HCT116 (cell line): Measurements from ENCODE around the gene ATAT1.

ENCODE experiments used
- CEBPB ChIP-seq: IDR thresholded peaks from 2 replicates; pipeline ENCODE4 v1.6.1; 2012; ENCODE audit warnings: low read depth
- CTCF ChIP-seq, 3 experiments: fragments of 200-600 bp in 1 of 3; sonication (generic) in 1 of 3; IDR thresholded peaks in 2 of 3; conservative IDR thresholded peaks in 1 of 3; 2 replicates each; pipeline ENCODE4 v1.5.1; 2012 to 2017; ENCODE audit warnings: low read depth in 2 of 3, low read length in 2 of 3, antibody characterized with exemption in 1 of 3, borderline replicate concordance in 1 of 3, control low read depth in 1 of 3, mild to moderate bottlenecking in 1 of 3, mixed read lengths in 1 of 3, mixed run types in 1 of 3, moderate library complexity in 1 of 3; ENCODE audit not compliant: insufficient read depth in 1 of 3
- SIN3A ChIP-seq: IDR thresholded peaks from 2 replicates; pipeline ENCODE4 v1.6.1; 2012; ENCODE audit warnings: low read depth

- TF ChIP-seq CEBPB = no peak
- no peak for TF ChIP-seq CTCF (IDR thresholded peaks at IDR 0.05 in 2 of 3, conservative IDR thresholded peaks at IDR 0.05 in 1 of 3; ENCODE audit: borderline replicate concordance in 1 of 3, insufficient read depth in 1 of 3, low read depth in 2 of 3, low read length in 2 of 3)
- no peak for TF ChIP-seq SIN3A
Measured at GRCh38 chr6:30613251-30614043, 13.2 kb upstream of the ATAT1 start.
